HL-60 (cell line): Measurements from ENCODE around the gene ROMO1.

Source experiments
- DNase-seq, 2 experiments: peaks; one replicate each; pipeline ENCODE4 v3.0.0-alpha.2; 2010 to 2020; ENCODE audit warnings: low read depth in 1 of 2, low spot score in 1 of 2
- H3K27ac ChIP-seq: fragments of 250-450 bp; sonication (Bioruptor Pico); replicated peaks from 2 replicates; pipeline ENCODE4 v1.5.1; 2020; ENCODE audit warnings: mild to moderate bottlenecking, moderate library complexity
- H3K27me3 ChIP-seq: fragments of 250-450 bp; sonication (Bioruptor Pico); 2 replicates; pipeline ENCODE4 v1.5.1; 2021; ENCODE audit warnings: mild to moderate bottlenecking, moderate library complexity; ENCODE audit not compliant: insufficient read depth, poor library complexity, severe bottlenecking
- H3K4me3 ChIP-seq: replicated peaks from 2 replicates; pipeline ENCODE4 v1.5.1; 2011; ENCODE audit warnings: mild to moderate bottlenecking, control low read depth, low read length; ENCODE audit not compliant: insufficient read depth
- CTCF ChIP-seq: IDR thresholded peaks from one replicate; pipeline ENCODE4 v1.5.1; 2011; ENCODE audit warnings: low read length, control low read depth, inconsistent platforms; ENCODE audit not compliant: insufficient read depth
- GABPA ChIP-seq: IDR thresholded peaks from 2 replicates; pipeline ENCODE4 v1.6.1; 2012; ENCODE audit warnings: low read depth
- POLR2AphosphoS5 ChIP-seq: IDR thresholded peaks from 2 replicates; pipeline ENCODE4 v1.6.1; 2012; ENCODE audit warnings: low read depth
- REST ChIP-seq: IDR thresholded peaks from 2 replicates; pipeline ENCODE4 v1.6.1; 2012; ENCODE audit warnings: low read depth; ENCODE audit not compliant: insufficient replicate concordance
- SPI1 ChIP-seq: IDR thresholded peaks from 2 replicates; pipeline ENCODE4 v1.6.1; 2012; ENCODE audit warnings: low read depth, mild to moderate bottlenecking, borderline replicate concordance

Gene ROMO1

DNA sequence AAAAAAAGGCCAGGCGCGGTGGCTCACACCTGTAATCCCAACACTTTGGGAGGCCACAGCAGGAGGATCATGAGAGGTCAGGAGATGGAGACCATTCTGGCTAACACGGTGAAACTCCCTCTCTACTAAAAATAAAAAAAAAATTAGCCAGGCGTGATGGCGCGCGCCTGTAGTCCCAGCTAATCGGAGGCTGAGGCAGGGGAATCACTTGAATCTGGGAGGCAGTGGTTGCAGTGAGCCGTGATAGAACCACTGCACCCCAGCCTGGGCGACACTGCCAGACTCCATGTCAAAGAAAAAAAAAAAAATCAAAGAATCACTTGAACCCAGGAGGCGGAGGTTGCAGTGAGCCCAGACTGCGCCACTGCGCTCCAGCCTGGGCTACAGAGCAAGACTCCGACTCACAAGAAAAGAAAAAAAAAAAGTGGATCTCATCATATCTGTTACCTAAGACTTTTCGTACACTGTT lies 38.7 kb downstream of the ROMO1 start:
- no peak for TF ChIP-seq CTCF
- no peak for TF ChIP-seq POLR2AphosphoS5
- no peak for TF ChIP-seq SPI1
- no peak for TF ChIP-seq REST
- TF ChIP-seq GABPA, result no peak
- no peak overlapping the region for H3K4me3 ChIP-seq
- H3K27me3 ChIP-seq, result no peaks in the 10 kb centered on the region
- no peak overlapping the region for H3K27ac ChIP-seq
- no peak for DNase-seq

- no peak for DNase-seq
- no peak for TF ChIP-seq REST
- TF ChIP-seq GABPA, result no peak
- no peak for TF ChIP-seq POLR2AphosphoS5
- TF ChIP-seq SPI1, result no peak
- no peak for TF ChIP-seq CTCF
- Histone ChIP-seq H3K4me3 (no peak overlapping the region), H3K27ac (no peak overlapping the region), H3K27me3 (no peaks in the 10 kb centered on the region)
Observed at GRCh38 chr20:35738410-35739179, 39.4 kb downstream of the ROMO1 start.

- H3K27me3 ChIP-seq, result no peaks in the 10 kb centered on the region
- no peak for DNase-seq
- peak overlapping the region; percentile 14; the same call in 1 of the 2 replicates for H3K27ac ChIP-seq
- no peak for TF ChIP-seq POLR2AphosphoS5
- TF ChIP-seq CTCF, result peak; percentile 15
- H3K4me3 ChIP-seq, result peak overlapping the region; percentile 74
Observed at GRCh38 chr20:35739294-35740163, 40.3 kb downstream of the ROMO1 start.
